Caco-2 (cell line): ENCODE data around the gene KCNA3. TPM values are rescaled to one million over a fixed set of nuclear protein-coding genes. Genes with fewer than 3 reads are reported as not detected.

Experiments
- BruUV-seq: library from RNA; stranded (reverse); fragments of 400-500 nt; replicated peaks from 2 replicates; lab custom pipeline; 2021; lab: Mats Ljungman, UMichigan
- CTCF ChIA-PET: fragments of 300-600 bp; sonication (Branson Sonifier 250); formaldehyde crosslinking; loops from one replicate; lab custom pipeline; 2022; ENCODE audit warnings: antibody characterized with exemption; lab: Charles Lee
- POLR2A ChIA-PET: fragments of 300-600 bp; sonication (Branson Sonifier 250); formaldehyde crosslinking; loops from one replicate; lab custom pipeline; 2022; ENCODE audit warnings: antibody characterized with exemption; lab: Charles Lee
- DNase-seq, 2 experiments: peaks; one replicate each; pipeline versions ENCODE4 v3.0.0 to v3.0.0-alpha.2; 2020 to 2022
- H3K27me3 ChIP-seq: replicated peaks from 2 replicates; pipeline ENCODE4 v1.6.0; 2011; ENCODE audit warnings: low read length; ENCODE audit not compliant: control insufficient read depth, insufficient read depth
- H3K36me3 ChIP-seq: 2 replicates; pipeline ENCODE4 v1.5.1; 2011; ENCODE audit warnings: low read length; ENCODE audit not compliant: control insufficient read depth, insufficient read depth
- H3K4me1 ChIP-seq: fragments of 250-450 bp; sonication (Bioruptor Pico); 2 replicates; pipeline ENCODE4 v1.5.1; 2020; ENCODE audit warnings: mild to moderate bottlenecking
- H3K4me3 ChIP-seq: 2 replicates; pipeline ENCODE4 v1.5.1; 2011; ENCODE audit warnings: low read depth, mild to moderate bottlenecking, control low read depth, low read length
- H3K9me3 ChIP-seq: fragments of 250-450 bp; sonication (Bioruptor Pico); 2 replicates; pipeline ENCODE4 v1.5.1; 2020; ENCODE audit warnings: mild to moderate bottlenecking, moderate library complexity
- H3K27ac Mint-ChIP-seq: one replicate; pipeline ENCODE4 v1.8.0; 2022; ENCODE audit warnings: mixed read lengths; ENCODE audit not compliant: unreplicated experiment
- H3K27me3 Mint-ChIP-seq: one replicate; pipeline ENCODE4 v1.8.0; 2022; ENCODE audit warnings: mixed read lengths; ENCODE audit not compliant: insufficient read depth, unreplicated experiment
- H3K36me3 Mint-ChIP-seq: one replicate; pipeline ENCODE4 v1.8.0; 2022; ENCODE audit warnings: mild to moderate bottlenecking, mixed read lengths; ENCODE audit not compliant: insufficient read depth, unreplicated experiment
- H3K4me1 Mint-ChIP-seq: one replicate; pipeline ENCODE4 v1.8.0; 2022; ENCODE audit warnings: low read depth, mixed read lengths; ENCODE audit not compliant: unreplicated experiment
- H3K4me3 Mint-ChIP-seq: one replicate; pipeline ENCODE4 v1.8.0; 2022; ENCODE audit warnings: mild to moderate bottlenecking, moderate library complexity, mixed read lengths; ENCODE audit not compliant: unreplicated experiment
- H3K9me3 Mint-ChIP-seq: one replicate; pipeline ENCODE4 v1.8.0; 2022; ENCODE audit warnings: mixed read lengths; ENCODE audit not compliant: unreplicated experiment
- intact Hi-C: fragments of 100-400 bp; cut with micrococcal nuclease; formaldehyde crosslinking; loops from one replicate; pipeline ENCODE4 v1.10.0; 2022; ENCODE audit not compliant: unreplicated experiment
- total RNA-seq: library from RNA; stranded (reverse); gene quantifications from 2 replicates; pipeline ENCODE4 v1.2.3, GENCODE V29; 2022
- TF ChIP-seq, protein P1 (sequence below), 2 experiments: fragments of 200-600 bp in 1 of 2; IDR thresholded peaks; 1 replicate in 1 of 2; 2 replicates in 1 of 2; pipeline versions ENCODE4 v1.5.1 to v1.8.0; 2011 to 2022; ENCODE audit warnings: antibody characterized with exemption in 1 of 2, control low read depth in 1 of 2, inconsistent platforms in 1 of 2, low read depth in 1 of 2, low read length in 1 of 2, mild to moderate bottlenecking in 1 of 2, moderate library complexity in 1 of 2; ENCODE audit not compliant: insufficient read depth in 1 of 2, severe bottlenecking in 1 of 2, unreplicated experiment in 1 of 2

KCNA3 gene
- total RNA-seq, 1 experiment from 2014 or later: not detected

DNA sequence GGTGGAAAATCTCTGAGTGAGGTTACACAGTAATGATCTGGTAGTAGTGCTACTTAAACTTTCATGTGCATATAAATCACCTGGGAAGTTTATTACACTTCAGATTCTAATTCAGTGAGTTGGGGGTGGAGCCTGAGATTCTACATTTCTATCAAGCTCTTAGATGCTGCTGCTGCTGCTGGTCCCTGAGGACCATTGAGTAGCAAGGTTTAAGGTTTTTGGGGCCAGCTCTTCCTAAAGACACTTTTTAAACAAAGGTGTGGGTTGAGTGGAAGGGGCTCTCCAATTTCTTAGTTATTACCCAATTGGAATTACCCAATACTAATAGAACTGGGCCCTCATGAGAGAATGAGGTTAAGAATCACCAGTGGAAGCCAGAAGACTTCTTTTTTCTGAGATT is 29.5 kb downstream of the KCNA3 start:
- no TSS peak for BruUV-seq
- H3K9me3 ChIP-seq: no peaks in the 10 kb centered on the region
- Mint-ChIP-seq H3K4me1 (no peaks in the 10 kb centered on the region), H3K27me3 (peaks cover 9% of the 10 kb centered on the region), H3K36me3 (no peaks in the 10 kb centered on the region), H3K4me3 (no peak overlapping the region), H3K9me3 (no peaks in the 10 kb centered on the region), H3K27ac (no peak overlapping the region)
- ChIA-PET CTCF (no interaction called here), POLR2A (no interaction called here)
- H3K4me3 ChIP-seq: no peak overlapping the region
- TF ChIP-seq, protein P1, sequence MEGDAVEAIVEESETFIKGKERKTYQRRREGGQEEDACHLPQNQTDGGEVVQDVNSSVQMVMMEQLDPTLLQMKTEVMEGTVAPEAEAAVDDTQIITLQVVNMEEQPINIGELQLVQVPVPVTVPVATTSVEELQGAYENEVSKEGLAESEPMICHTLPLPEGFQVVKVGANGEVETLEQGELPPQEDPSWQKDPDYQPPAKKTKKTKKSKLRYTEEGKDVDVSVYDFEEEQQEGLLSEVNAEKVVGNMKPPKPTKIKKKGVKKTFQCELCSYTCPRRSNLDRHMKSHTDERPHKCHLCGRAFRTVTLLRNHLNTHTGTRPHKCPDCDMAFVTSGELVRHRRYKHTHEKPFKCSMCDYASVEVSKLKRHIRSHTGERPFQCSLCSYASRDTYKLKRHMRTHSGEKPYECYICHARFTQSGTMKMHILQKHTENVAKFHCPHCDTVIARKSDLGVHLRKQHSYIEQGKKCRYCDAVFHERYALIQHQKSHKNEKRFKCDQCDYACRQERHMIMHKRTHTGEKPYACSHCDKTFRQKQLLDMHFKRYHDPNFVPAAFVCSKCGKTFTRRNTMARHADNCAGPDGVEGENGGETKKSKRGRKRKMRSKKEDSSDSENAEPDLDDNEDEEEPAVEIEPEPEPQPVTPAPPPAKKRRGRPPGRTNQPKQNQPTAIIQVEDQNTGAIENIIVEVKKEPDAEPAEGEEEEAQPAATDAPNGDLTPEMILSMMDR (IDR thresholded peaks at IDR 0.05; ENCODE audit: insufficient read depth in 1 of 2, low read depth in 1 of 2, low read length in 1 of 2, severe bottlenecking in 1 of 2, unreplicated experiment in 1 of 2): no peak
- H3K36me3 ChIP-seq: no peaks in the 10 kb centered on the region
- intact Hi-C loops: no loop called here
- H3K4me1 ChIP-seq: no peaks in the 10 kb centered on the region
- no peaks in the 10 kb centered on the region for H3K27me3 ChIP-seq
- no peak for DNase-seq

DNA sequence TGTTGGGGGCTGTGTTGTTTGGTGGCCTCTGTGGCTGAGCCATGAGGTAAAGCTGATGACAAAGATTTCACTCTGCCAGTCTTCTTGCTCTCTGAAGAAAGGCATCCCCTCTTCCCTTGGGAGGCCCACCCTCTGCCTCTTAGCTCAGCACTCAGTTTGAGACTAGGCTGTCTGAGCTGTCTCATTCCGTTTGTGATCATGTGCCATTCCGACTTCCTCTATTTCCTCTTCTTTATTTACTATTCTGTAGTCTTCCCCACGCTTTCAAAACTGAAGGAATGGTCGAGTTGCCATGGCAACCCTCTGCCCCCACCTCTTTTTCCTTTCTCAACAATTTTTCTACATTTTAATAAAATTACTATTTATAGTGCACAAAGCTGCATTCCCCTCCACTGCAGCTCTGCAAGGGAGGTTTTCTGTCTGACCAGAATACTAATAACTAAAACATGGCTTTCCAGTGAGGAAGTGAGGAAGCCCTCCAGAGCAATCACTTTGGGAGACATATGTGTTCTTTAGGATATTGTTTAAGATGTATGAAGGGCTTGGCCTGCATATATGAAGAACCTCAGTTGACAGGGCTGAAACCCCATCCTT is 30.8 kb downstream of the KCNA3 start:
- Histone ChIP-seq H3K9me3 (no peaks in the 10 kb centered on the region), H3K4me3 (no peak overlapping the region), H3K27me3 (no peaks in the 10 kb centered on the region), H3K4me1 (no peaks in the 10 kb centered on the region), H3K36me3 (no peaks in the 10 kb centered on the region)
- Mint-ChIP-seq H3K36me3 (no peaks in the 10 kb centered on the region), H3K27ac (no peak overlapping the region), H3K27me3 (peaks cover 18% of the 10 kb centered on the region), H3K4me3 (no peak overlapping the region), H3K9me3 (no peaks in the 10 kb centered on the region), H3K4me1 (no peaks in the 10 kb centered on the region)
- intact Hi-C loops: no loop called here
- POLR2A ChIA-PET: no interaction called here
- no peak for DNase-seq
- CTCF ChIA-PET: no interaction called here
- no TSS peak for BruUV-seq
- TF ChIP-seq, protein P1 (IDR thresholded peaks at IDR 0.05; ENCODE audit: insufficient read depth in 1 of 2, low read depth in 1 of 2, low read length in 1 of 2, severe bottlenecking in 1 of 2, unreplicated experiment in 1 of 2): no peak

DNA sequence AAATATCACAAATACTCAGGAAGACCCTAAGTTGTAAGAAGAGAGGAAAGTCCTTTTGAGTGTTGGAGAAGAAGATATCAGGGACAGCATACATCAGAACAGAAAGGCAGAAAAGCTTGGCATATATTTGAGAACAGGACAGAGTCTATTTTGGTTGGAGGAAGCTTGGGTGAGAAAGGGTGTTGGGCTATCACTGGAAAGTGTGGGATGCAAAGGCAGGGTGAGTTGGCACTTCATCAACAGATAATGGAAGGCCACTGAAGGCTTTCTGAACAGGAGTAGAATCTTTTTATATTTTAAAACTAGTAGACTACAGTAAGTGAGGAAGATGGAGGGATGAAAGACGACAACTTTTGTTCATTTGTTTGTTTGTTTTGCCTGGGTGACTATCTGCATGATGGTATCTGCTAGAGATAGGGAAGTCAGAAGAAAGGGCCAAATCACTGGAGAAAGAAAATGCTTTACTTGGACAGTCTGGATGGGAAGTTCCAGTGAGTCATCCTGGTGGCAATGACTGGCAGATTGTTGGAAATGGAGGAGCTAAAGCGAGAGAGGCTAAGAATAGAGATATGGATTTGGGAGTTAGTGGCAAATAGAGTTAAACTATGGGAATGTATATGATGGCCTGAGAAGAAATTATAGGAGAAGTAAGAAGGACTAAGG is 34.9 kb downstream of the KCNA3 start:
- no peak overlapping the region for H3K4me3 Mint-ChIP-seq
- no peaks in the 10 kb centered on the region for H3K4me1 Mint-ChIP-seq
- TF ChIP-seq, protein P1 (IDR thresholded peaks at IDR 0.05; ENCODE audit: insufficient read depth in 1 of 2, low read depth in 1 of 2, low read length in 1 of 2, severe bottlenecking in 1 of 2, unreplicated experiment in 1 of 2): no peak
- H3K27me3 Mint-ChIP-seq: peaks cover 18% of the 10 kb centered on the region
- intact Hi-C loops: no loop called here
- no peak for DNase-seq
- ChIA-PET POLR2A (no interaction called here), CTCF (no interaction called here)
- no peaks in the 10 kb centered on the region for H3K27me3 ChIP-seq
- no peaks in the 10 kb centered on the region for H3K9me3 Mint-ChIP-seq
- H3K4me3 ChIP-seq: no peak overlapping the region
- no peaks in the 10 kb centered on the region for H3K36me3 Mint-ChIP-seq
- H3K9me3 ChIP-seq: no peaks in the 10 kb centered on the region
- no TSS peak for BruUV-seq
- no peak overlapping the region for H3K27ac Mint-ChIP-seq
- no peaks in the 10 kb centered on the region for H3K4me1 ChIP-seq
- H3K36me3 ChIP-seq: no peaks in the 10 kb centered on the region
